Progenitor cell of endocrine pancreas (in vitro differentiated cells): Measurements from ENCODE around the gene HLA-DQB2. TPM values are rescaled to one million over a fixed set of nuclear protein-coding genes. Genes with fewer than 3 reads are reported as not detected.

Source experiments
- DNase-seq: peaks from one replicate; pipeline ENCODE4 v3.0.0; 2021; ENCODE audit warnings: low spot score; ENCODE audit not compliant: unreplicated experiment
- H3K27ac Mint-ChIP-seq: 2 replicates; pipeline ENCODE4 v1.8.0; 2021; ENCODE audit warnings: mild to moderate bottlenecking, moderate library complexity, mixed read lengths
- H3K27me3 Mint-ChIP-seq: 2 replicates; pipeline ENCODE4 v1.8.0; 2021; ENCODE audit warnings: mixed read lengths
- H3K36me3 Mint-ChIP-seq: 2 replicates; pipeline ENCODE4 v1.8.0; 2022; ENCODE audit warnings: mixed read lengths; ENCODE audit not compliant: insufficient read depth
- H3K4me1 Mint-ChIP-seq: 2 replicates; pipeline ENCODE4 v1.8.0; 2021; ENCODE audit warnings: low read depth, mixed read lengths
- H3K4me3 Mint-ChIP-seq: 2 replicates; pipeline ENCODE4 v1.8.0; 2021; ENCODE audit warnings: low read depth, mild to moderate bottlenecking, moderate library complexity, mixed read lengths
- H3K9me3 Mint-ChIP-seq: 2 replicates; pipeline ENCODE4 v1.8.0; 2021; ENCODE audit warnings: low read depth, mixed read lengths
- total RNA-seq: library from RNA; stranded (reverse); gene quantifications from 2 replicates; pipeline ENCODE4 v1.2.1, GENCODE V29; 2021
- TF ChIP-seq, protein P1 (sequence below): fragments of 200-600 bp; sonication (generic); IDR thresholded peaks from one replicate; pipeline ENCODE4 v1.5.0; 2021; ENCODE audit warnings: antibody characterized with exemption, mild to moderate bottlenecking; ENCODE audit not compliant: unreplicated experiment

Gene HLA-DQB2
- total RNA-seq, 1 donor from 2014 or later, result not detected

GRCh38 chr6:32744776-32745175 is 18.6 kb downstream of the HLA-DQB2 start:
- no peak overlapping the region for H3K4me3 Mint-ChIP-seq
- H3K27ac Mint-ChIP-seq, result no peak overlapping the region
- TF ChIP-seq, protein P1, sequence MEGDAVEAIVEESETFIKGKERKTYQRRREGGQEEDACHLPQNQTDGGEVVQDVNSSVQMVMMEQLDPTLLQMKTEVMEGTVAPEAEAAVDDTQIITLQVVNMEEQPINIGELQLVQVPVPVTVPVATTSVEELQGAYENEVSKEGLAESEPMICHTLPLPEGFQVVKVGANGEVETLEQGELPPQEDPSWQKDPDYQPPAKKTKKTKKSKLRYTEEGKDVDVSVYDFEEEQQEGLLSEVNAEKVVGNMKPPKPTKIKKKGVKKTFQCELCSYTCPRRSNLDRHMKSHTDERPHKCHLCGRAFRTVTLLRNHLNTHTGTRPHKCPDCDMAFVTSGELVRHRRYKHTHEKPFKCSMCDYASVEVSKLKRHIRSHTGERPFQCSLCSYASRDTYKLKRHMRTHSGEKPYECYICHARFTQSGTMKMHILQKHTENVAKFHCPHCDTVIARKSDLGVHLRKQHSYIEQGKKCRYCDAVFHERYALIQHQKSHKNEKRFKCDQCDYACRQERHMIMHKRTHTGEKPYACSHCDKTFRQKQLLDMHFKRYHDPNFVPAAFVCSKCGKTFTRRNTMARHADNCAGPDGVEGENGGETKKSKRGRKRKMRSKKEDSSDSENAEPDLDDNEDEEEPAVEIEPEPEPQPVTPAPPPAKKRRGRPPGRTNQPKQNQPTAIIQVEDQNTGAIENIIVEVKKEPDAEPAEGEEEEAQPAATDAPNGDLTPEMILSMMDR, result no peak
- H3K27me3 Mint-ChIP-seq, result peaks cover 8% of the 10 kb centered on the region
- no peaks in the 10 kb centered on the region for H3K36me3 Mint-ChIP-seq
- H3K9me3 Mint-ChIP-seq, result no peaks in the 10 kb centered on the region
- DNase-seq, result no peak
- H3K4me1 Mint-ChIP-seq, result no peaks in the 10 kb centered on the region

DNA sequence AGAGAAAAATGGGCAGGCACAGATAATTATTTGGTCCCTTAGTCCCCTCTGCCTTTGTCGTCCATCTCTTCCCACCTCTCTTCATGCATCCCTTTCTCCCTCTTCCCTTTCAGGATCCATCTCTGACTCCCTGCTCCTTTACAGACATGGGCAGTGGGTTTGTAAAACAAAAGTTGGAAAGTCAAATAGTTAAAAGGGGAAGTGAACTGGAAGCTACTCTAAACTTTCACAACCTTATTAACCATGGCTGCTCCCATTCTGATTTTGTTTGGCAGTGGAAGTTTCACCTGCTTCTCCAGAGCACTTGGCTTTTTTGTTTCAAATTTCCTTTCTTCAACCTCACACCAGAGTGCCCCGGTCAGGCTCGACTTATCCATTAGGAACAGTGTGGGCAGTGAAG is 21.0 kb downstream of the HLA-DQB2 start:
- Mint-ChIP-seq H3K27me3 (peaks cover 11% of the 10 kb centered on the region), H3K9me3 (no peaks in the 10 kb centered on the region), H3K4me1 (no peaks in the 10 kb centered on the region), H3K36me3 (no peaks in the 10 kb centered on the region), H3K27ac (no peak overlapping the region), H3K4me3 (no peak overlapping the region)
- TF ChIP-seq, protein P1, result no peak
- DNase-seq, result no peak

DNA sequence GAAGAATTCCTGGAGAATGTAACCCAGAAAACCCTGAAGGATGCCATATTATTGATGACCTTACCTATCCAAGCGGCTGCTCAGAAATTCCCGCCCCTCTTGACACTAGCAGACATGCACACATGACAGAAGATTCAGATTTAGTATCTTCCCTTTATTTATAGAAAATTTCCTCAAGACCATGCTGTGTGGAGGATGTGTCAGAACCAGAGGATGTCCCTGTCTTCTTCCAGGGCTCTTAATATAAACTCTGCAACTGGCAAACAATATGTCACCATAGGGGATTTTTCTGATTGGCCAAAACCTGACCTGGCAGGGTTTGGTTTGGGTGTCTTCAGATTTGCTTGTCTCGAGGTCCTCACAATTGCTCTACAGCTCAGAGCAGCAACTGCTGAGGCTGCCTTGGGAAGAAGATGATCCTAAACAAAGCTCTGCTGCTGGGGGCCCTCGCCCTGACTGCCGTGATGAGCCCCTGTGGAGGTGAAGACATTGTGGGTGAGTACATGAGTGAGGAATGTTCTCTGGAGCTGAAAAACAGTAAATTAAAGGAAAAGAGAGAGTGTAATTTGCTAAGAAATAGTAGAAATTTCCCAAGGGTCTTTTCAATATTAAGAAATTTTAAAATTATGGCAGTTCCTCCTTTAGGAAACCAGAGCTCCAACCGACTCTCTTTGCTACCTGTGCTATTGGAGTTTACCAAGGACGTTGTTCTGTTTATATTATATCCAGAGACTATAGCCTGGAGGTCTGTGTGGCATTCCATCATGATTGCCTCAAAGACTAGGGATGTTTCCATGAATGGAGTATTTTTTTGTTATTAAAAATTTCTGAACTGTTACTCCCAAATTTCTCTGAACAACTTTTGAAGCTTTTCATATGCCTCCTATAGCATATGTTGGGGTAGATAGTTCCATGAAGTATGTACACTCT is 22.0 kb downstream of the HLA-DQB2 start, which contains the start of gene HLA-DQA2:
HLA-DQA2 (plus strand) TSS at position 361 of the 930 bp plus-strand sequence; CDS start at position 414, 53 bp downstream.
- H3K4me1 Mint-ChIP-seq, result no peaks in the 10 kb centered on the region
- peaks cover 7% of the 10 kb centered on the region for H3K27me3 Mint-ChIP-seq
- no peak for DNase-seq
- H3K36me3 Mint-ChIP-seq, result no peaks in the 10 kb centered on the region
- H3K4me3 Mint-ChIP-seq, result no peak within 1 kb of the TSS
- TF ChIP-seq, protein P1, result no peak
- no peak within 1 kb of the TSS for H3K27ac Mint-ChIP-seq
- H3K9me3 Mint-ChIP-seq, result no peaks in the 10 kb centered on the region

DNA sequence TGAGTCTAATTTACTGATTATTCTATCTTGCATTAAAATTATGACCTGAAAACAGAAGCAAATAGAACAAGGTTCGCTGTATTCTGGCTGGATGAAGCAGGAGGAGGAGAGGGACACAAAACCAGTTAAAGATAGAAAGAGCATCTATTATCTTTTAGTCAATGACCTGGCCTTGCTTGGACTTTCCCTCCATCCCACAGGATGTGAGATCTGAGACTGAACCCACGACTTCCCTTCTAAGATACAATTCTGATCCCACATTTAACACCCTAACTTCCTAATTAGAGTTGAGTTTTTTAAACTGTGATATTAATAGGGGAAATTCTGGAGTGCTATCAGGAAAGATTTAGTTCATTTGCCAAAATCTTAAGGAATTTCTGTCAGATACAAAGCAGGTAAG is 25.2 kb downstream of the HLA-DQB2 start:
- no peak for DNase-seq
- TF ChIP-seq, protein P1, result no peak
- Mint-ChIP-seq H3K4me1 (no peaks in the 10 kb centered on the region), H3K9me3 (no peaks in the 10 kb centered on the region), H3K36me3 (no peaks in the 10 kb centered on the region), H3K27ac (no peak overlapping the region), H3K4me3 (no peak overlapping the region), H3K27me3 (peaks cover 12% of the 10 kb centered on the region)

DNA sequence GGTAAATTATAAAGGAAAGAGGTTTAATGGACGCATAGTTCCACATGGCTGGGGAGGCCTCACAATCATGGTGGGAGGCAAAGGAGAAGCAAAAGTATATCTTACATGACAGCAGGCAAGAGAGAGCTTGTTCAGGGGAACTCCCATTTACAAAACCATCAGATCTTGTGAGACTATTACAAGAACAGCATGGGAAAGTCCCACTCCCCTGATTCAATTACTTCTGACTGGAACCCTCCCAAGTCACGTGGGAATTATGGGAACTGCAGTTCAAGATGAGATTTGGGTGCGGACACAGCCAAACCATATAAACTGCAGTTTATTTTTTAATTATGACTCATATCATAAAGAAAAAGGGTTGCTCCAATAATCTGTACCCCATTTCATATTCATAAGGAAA is 44.5 kb downstream of the HLA-DQB2 start:
- Mint-ChIP-seq H3K27ac (no peak overlapping the region), H3K27me3 (peaks cover 4% of the 10 kb centered on the region), H3K36me3 (no peaks in the 10 kb centered on the region), H3K4me1 (no peaks in the 10 kb centered on the region), H3K4me3 (no peak overlapping the region), H3K9me3 (no peaks in the 10 kb centered on the region)
- TF ChIP-seq, protein P1, result no peak
- no peak for DNase-seq
